Keratinocyte (primary cell): ENCODE data around the gene NBPF26. TPM values are rescaled to one million over a fixed set of nuclear protein-coding genes. Genes with fewer than 3 reads are reported as not detected.
"Not testable (repeated sequence)": the region's sequence is repeated elsewhere in the genome, so short reads cannot be mapped to it uniquely, and the experiment has no call there.

Experiments used
- DNase-seq: peaks from one replicate; pipeline ENCODE4 v3.0.0-alpha.2; 2011; ENCODE audit warnings: low read depth, missing footprints, low spot score
- FAIRE-seq: peaks from 2 replicates; lab custom pipeline; 2011; peaks lifted over from hg19 to GRCh38; lab: Jason Lieb, UNC
- H2AFZ ChIP-seq: 2 replicates; pipeline ENCODE4 v1.6.0; 2012; ENCODE audit warnings: low read length, control low read depth, inconsistent platforms; ENCODE audit not compliant: control insufficient read depth
- H3K27ac ChIP-seq: 2 replicates; pipeline ENCODE4 v1.5.1; 2011; ENCODE audit warnings: low read length; ENCODE audit not compliant: control insufficient read depth, insufficient read depth
- H3K27me3 ChIP-seq: 3 replicates; pipeline ENCODE4 v1.6.0; 2011; ENCODE audit warnings: low read length; ENCODE audit not compliant: control insufficient read depth, insufficient read depth; ENCODE audit errors: extremely low read depth
- H3K36me3 ChIP-seq, 2 experiments: 2 replicates in 1 of 2; 3 replicates in 1 of 2; pipeline ENCODE4 v1.5.1; 2011; ENCODE audit warnings: low read length in 2 of 2, mild to moderate bottlenecking in 1 of 2; ENCODE audit not compliant: control insufficient read depth in 2 of 2, insufficient read depth in 2 of 2; ENCODE audit errors: extremely low read depth in 1 of 2
- H3K4me1 ChIP-seq: 3 replicates; pipeline ENCODE4 v1.5.1; 2011; ENCODE audit warnings: low read length; ENCODE audit not compliant: control insufficient read depth, insufficient read depth; ENCODE audit errors: extremely low read depth
- H3K4me2 ChIP-seq: 3 replicates; pipeline ENCODE4 v1.6.0; 2011; ENCODE audit warnings: low read depth, low read length; ENCODE audit not compliant: control insufficient read depth, insufficient read depth; ENCODE audit errors: extremely low read depth
- H3K4me3 ChIP-seq, 3 experiments: fragments of 200-600 bp in 1 of 3; sonication (generic) in 1 of 3; 2 replicates in 2 of 3; 3 replicates in 1 of 3; pipeline ENCODE4 v1.5.1; 2011 to 2016; ENCODE audit warnings: low read length in 3 of 3, mild to moderate bottlenecking in 3 of 3, control low read depth in 2 of 3, inconsistent platforms in 1 of 3, low read depth in 1 of 3, mixed read lengths in 1 of 3, mixed run types in 1 of 3, moderate library complexity in 1 of 3; ENCODE audit not compliant: control insufficient read depth in 2 of 3, insufficient read depth in 2 of 3; ENCODE audit errors: extremely low read depth in 1 of 3
- H3K79me2 ChIP-seq: 2 replicates; pipeline ENCODE4 v1.6.0; 2012; ENCODE audit warnings: low read length; ENCODE audit not compliant: control insufficient read depth, insufficient read depth
- H3K9ac ChIP-seq: 3 replicates; pipeline ENCODE4 v1.6.0; 2011; ENCODE audit warnings: low read length; ENCODE audit not compliant: control insufficient read depth, insufficient read depth; ENCODE audit errors: extremely low read depth
- H3K9me1 ChIP-seq: 3 replicates; pipeline ENCODE4 v1.6.0; 2011; ENCODE audit warnings: low read length; ENCODE audit not compliant: control insufficient read depth, insufficient read depth; ENCODE audit errors: extremely low read depth
- H3K9me3 ChIP-seq: 2 replicates; pipeline ENCODE4 v1.5.1; 2012; ENCODE audit warnings: low read depth, low read length; ENCODE audit not compliant: control insufficient read depth
- H4K20me1 ChIP-seq: 3 replicates; pipeline ENCODE4 v1.6.0; 2011; ENCODE audit warnings: low read length; ENCODE audit not compliant: control insufficient read depth, insufficient read depth; ENCODE audit errors: extremely low read depth
- dilution Hi-C: fragments of 300-500 bp; cut with MboI; formaldehyde crosslinking; loops from one replicate; pipeline ENCODE4 v1.7.0; 2020; ENCODE audit warnings: low sequenced_read_pairs; ENCODE audit not compliant: extremely low pct_ligation_motif_present
- polyA plus RNA-seq, 5 experiments: library from polyadenylated mRNA; depleted of rRNA in 3 of 5; stranded (reverse) in 3 of 5; stranded (forward) in 1 of 5; unstranded in 1 of 5; fragments of >200 nt; gene quantifications; 1 replicate in 1 of 5; 2 replicates in 3 of 5; 3 replicates in 1 of 5; pipeline versions ENCODE4 v1.2.1 to v1.2.3, GENCODE V29; 2011 to 2012; ENCODE audit warnings: missing spikeins in 2 of 5, low read depth in 1 of 5, low replicate concordance in 1 of 5
- small RNA-seq, 3 experiments: library from RNA; depleted of rRNA; stranded (forward); fragments of <200 nt; gene quantifications; one replicate each; pipeline ENCODE3, GENCODE V24; 2012; ENCODE audit warnings: low read depth in 3 of 3, low replicate concordance in 1 of 3; ENCODE audit not compliant: insufficient read length in 3 of 3

Gene NBPF26
- polyA plus RNA-seq, 1 donor (not counting 4 experiments of a cell fraction or from before 2014, with no cell fraction given) = 7.7 TPM

DNA sequence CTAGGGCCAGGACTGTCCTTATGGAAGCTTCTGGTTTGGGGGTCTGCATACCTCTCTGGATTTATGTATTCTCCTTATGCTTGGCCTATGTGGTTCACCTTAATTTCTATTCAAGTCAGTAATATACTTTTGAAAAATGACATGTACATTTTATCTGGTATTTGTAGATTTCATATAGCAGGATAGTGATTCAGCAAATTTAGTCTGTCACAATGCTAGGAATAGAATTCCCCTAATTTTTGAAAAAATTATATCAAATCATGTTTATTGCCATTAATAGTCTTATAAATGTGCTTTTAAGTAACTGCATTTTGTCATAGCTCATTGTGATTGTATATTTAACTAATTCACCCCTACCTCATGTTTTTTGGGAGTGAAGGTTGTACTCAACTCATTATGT lies 158.2 kb downstream of the NBPF26 start:
- H4K20me1 ChIP-seq, dilution Hi-C loops, H3K4me1 ChIP-seq, H2AFZ ChIP-seq, H3K4me2 ChIP-seq, H3K27me3 ChIP-seq, H3K9me1 ChIP-seq, H3K79me2 ChIP-seq, H3K27ac ChIP-seq, H3K36me3 ChIP-seq, H3K9ac ChIP-seq, H3K9me3 ChIP-seq, H3K4me3 ChIP-seq, FAIRE-seq, DNase-seq: not testable (repeated sequence)

Small RNA genes within 50 kb of the gene (small RNA-seq; reads per million reads assigned to genes)
- gene RNVU1-19 = 0.07 to 2.3 (median 0.75) reads per million in 3 experiments

Other genes starting within 250 kb of the NBPF26 start
- gene PPIAL4A, start 165.8 kb downstream of the NBPF26 start, polyA plus RNA-seq = not detected in 3 replicates